Measurements from ENCODE around the gene BHLHE23. TPM values are rescaled to one million over a fixed set of nuclear protein-coding genes. Genes with fewer than 3 reads are reported as not detected.

BHLHE23 gene
- total RNA-seq, 1 donor from 2014 or later, result not detected

DNA sequence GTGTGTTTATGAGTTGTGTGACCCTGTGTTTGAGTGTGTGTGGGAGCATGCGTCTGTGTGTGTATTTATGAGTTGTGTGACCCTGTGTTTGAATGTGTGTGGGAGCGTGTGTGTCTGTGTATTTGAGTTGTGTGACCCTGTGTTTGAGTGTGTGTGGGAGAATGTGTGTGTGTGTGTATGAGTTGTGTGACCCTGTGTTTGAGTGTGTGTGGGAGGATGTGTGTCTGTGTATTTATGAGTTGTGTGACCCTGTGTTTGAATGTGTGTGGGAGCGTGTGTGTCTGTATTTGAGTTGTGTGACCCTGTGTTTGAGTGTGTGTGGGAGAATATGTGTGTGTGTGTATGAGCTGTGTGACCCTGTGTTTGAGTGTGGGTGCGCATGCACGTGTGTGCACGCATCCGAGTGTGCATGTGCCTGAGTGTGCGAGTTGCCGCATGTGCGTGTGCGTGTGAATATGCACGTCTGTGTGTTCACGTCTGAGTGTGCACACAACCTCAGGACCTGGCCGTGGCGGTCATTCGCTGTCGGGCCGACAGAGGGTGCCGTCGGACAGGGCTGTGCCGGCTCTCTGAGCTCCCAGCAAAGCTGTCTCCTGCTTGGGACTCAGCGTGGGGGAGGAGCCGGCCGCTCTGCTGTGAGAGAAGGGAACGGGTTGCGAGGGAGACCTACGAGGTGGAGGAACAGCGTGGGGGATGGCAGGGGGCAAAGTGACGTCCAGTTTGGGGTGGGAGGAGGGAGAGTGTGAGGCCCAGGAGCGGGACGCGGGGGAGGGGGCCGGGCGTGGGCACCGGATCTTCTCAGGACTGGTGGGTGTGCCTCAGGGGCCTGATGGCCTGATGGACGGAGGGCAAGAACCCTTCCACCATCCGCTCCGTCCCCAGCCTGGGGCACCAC lies 34.6 kb downstream of the BHLHE23 start:
- Mint-ChIP-seq H3K36me3 (no peaks in the 10 kb centered on the region), H3K4me1 (ENCODE audit: unreplicated experiment) (no peaks in the 10 kb centered on the region), H3K9me3 (no peaks in the 10 kb centered on the region), H3K4me3 (peak overlapping the region; percentile 78), H3K27me3 (peaks cover 65% of the 10 kb centered on the region), H3K27ac (no peak overlapping the region)
- peak; percentile 90 for DNase-seq (ENCODE audit: extremely low spot score, unreplicated experiment)
- peak; percentile 86 for TF ChIP-seq CTCF (conservative IDR thresholded peaks at IDR 0.05)

DNA sequence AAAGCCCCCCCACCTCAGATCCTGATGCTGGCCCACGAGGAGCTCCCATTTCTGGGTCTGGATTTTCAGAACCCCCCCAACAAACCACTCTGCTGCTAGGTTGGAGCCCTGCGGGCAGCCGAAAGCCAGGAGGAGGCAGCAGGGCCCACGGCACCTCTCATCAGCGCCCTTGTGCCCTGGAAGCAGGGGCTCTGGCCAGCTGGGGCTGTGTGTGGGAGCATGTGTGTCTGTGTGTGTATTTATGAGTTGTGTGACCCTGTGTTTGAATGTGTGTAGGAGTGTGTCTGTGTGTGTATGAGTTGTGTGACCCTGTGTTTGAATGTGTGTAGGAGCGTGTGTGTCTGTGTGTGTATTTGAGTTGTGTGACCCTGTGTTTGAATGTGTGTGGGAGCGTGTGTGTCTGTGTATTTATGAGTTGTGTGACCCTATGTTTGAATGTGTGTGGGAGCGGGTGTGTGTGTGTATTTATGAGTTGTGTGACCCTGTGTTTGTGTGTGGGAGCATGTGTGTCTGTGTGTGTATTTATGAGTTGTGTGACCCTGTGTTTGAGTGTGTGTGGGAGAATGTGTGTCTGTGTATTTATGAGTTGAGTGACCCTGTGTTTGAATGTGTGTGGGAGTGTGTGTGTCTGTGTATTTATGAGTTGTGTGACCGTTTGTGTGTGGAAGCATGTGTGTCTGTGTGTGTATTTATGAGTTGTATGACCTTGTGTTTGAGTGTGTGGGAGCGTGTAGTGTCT lies 35.4 kb downstream of the BHLHE23 start:
- Mint-ChIP-seq H3K9me3 (no peaks in the 10 kb centered on the region), H3K27ac (no peak overlapping the region), H3K27me3 (peaks cover 59% of the 10 kb centered on the region), H3K4me1 (ENCODE audit: unreplicated experiment) (no peaks in the 10 kb centered on the region), H3K4me3 (peak overlapping the region; percentile 0), H3K36me3 (no peaks in the 10 kb centered on the region)
- no peak for TF ChIP-seq CTCF (conservative IDR thresholded peaks at IDR 0.05)
- no peak for DNase-seq (ENCODE audit: extremely low spot score, unreplicated experiment)

DNA sequence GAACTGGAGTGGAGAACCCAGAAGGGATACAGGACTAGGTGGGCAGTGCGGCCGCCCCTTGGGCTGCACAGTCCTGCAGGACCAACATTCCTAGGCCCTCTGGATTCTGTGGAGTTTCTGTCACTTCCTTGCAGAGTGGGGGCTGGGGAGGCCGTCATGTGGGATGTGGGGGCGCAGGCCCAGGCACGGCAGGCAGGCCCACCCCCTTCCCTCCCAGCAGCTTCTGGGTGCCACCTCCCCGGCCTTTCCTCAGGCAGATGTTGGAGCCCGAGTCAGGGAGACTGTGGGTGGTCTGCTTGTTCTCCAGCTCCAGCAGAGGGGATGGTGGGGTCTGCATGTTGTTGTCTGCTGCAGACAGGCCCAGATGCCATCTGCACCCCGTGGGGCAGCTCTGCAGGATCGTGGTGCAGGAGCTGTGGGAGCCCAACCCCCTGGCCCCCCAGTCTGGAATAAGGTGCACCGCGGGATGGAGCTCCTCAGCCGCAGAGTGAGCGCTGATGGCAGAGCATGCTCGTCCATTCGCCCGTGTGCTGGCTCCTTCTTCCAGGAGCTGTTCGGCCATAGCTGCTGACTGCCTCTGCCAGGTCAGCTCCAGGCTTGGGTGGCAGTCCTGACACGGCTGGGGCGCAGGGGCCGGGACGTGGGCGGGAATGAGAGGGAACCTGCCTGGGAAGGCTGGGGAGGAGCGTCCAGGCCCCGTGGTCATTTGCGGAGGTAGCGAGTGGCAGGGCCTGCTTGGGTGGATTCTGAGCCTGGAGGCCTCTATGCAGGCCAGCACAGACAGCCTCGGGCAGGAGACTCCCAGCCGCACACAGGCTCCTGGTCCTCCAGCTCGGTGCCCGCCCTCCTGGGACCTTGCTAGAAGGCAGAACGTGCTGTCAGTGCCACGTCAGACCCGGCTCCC lies 36.2 kb downstream of the BHLHE23 start:
- H3K9me3 Mint-ChIP-seq, result no peaks in the 10 kb centered on the region
- H3K27ac Mint-ChIP-seq, result no peak overlapping the region
- H3K4me3 Mint-ChIP-seq, result no peak overlapping the region
- TF ChIP-seq CTCF (conservative IDR thresholded peaks at IDR 0.05), result no peak
- DNase-seq (ENCODE audit: extremely low spot score, unreplicated experiment), result no peak
- no peaks in the 10 kb centered on the region for H3K36me3 Mint-ChIP-seq
- no peaks in the 10 kb centered on the region for H3K4me1 Mint-ChIP-seq (ENCODE audit: unreplicated experiment)
- H3K27me3 Mint-ChIP-seq, result peaks cover 51% of the 10 kb centered on the region

GRCh38 chr20:62969939-62970306 lies 36.8 kb downstream of the BHLHE23 start:
- H3K4me3 Mint-ChIP-seq, result no peak overlapping the region
- TF ChIP-seq CTCF (conservative IDR thresholded peaks at IDR 0.05), result no peak
- DNase-seq (ENCODE audit: extremely low spot score, unreplicated experiment), result no peak
- H3K36me3 Mint-ChIP-seq, result no peaks in the 10 kb centered on the region
- peaks cover 46% of the 10 kb centered on the region for H3K27me3 Mint-ChIP-seq
- H3K27ac Mint-ChIP-seq, result no peak overlapping the region
- H3K9me3 Mint-ChIP-seq, result no peaks in the 10 kb centered on the region
- no peaks in the 10 kb centered on the region for H3K4me1 Mint-ChIP-seq (ENCODE audit: unreplicated experiment)

DNA sequence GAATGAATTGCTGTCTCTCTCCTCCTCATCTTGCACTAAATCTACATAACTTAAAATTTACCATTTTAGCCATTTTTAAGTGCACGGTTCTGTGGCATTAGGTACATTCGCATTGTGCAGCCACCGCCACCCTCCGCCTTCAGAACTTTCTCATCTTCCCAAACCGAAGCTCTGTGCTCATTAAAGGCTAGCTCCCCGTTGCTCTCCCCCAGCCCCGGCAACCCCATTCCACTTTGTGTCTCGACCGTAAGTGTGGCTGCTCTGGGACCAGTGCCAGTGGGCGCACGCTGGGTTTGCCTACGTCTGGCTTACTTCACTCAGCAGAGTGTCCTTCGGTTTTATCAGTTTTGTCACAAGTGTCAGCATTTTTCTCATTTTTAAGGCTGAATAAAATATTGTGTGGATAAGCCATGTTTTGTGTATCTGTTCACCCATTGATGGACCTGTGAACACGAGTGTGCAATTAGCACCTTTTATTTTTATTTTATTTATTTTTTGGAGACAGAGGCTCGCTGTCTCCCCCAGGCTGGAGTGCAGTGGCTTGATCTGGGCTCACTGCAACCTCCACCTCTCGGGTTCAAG lies 37.5 kb downstream of the BHLHE23 start:
- TF ChIP-seq CTCF (conservative IDR thresholded peaks at IDR 0.05), result no peak
- H3K4me1 Mint-ChIP-seq (ENCODE audit: unreplicated experiment), result no peaks in the 10 kb centered on the region
- H3K27me3 Mint-ChIP-seq, result peaks cover 39% of the 10 kb centered on the region
- no peaks in the 10 kb centered on the region for H3K36me3 Mint-ChIP-seq
- no peak overlapping the region for H3K4me3 Mint-ChIP-seq
- DNase-seq (ENCODE audit: extremely low spot score, unreplicated experiment), result no peak
- H3K27ac Mint-ChIP-seq, result no peak overlapping the region
- no peaks in the 10 kb centered on the region for H3K9me3 Mint-ChIP-seq
